Ishikawa (cell line): ENCODE results near the gene PLCB1.

Experiments used
- CEBPB ChIP-seq: IDR thresholded peaks from 2 replicates; pipeline ENCODE4 v1.6.1; 2012
- CREB1 ChIP-seq: IDR thresholded peaks from 2 replicates; pipeline ENCODE4 v1.6.1; 2012; ENCODE audit warnings: low read depth
- EGR1 ChIP-seq: IDR thresholded peaks from 2 replicates; pipeline ENCODE4 v1.6.1; 2012
- EP300 ChIP-seq: IDR thresholded peaks from 2 replicates; pipeline ENCODE4 v1.6.1; 2012; ENCODE audit warnings: borderline replicate concordance
- FOXM1 ChIP-seq: IDR thresholded peaks from 2 replicates; pipeline ENCODE4 v1.6.1; 2012; ENCODE audit warnings: low read depth, borderline replicate concordance
- NFIC ChIP-seq: IDR thresholded peaks from 2 replicates; pipeline ENCODE4 v1.6.1; 2012
- RAD21 ChIP-seq: IDR thresholded peaks from 2 replicates; pipeline ENCODE4 v1.6.1; 2012; ENCODE audit warnings: low read depth
- TAF1 ChIP-seq: IDR thresholded peaks from 2 replicates; pipeline ENCODE4 v1.6.1; 2012; ENCODE audit warnings: low read depth, mild to moderate bottlenecking
- TCF12 ChIP-seq: IDR thresholded peaks from 2 replicates; pipeline ENCODE4 v1.6.1; 2012; ENCODE audit warnings: low read depth
- TEAD4 ChIP-seq: IDR thresholded peaks from 2 replicates; pipeline ENCODE4 v1.6.1; 2012
- YY1 ChIP-seq: IDR thresholded peaks from 2 replicates; pipeline ENCODE4 v1.6.1; 2012; ENCODE audit warnings: low read depth
- ZBTB7A ChIP-seq: IDR thresholded peaks from 2 replicates; pipeline ENCODE4 v1.6.1; 2012; ENCODE audit warnings: low read depth
- TF ChIP-seq, protein P1 (sequence below): IDR thresholded peaks from 2 replicates; pipeline ENCODE4 v1.6.1; 2012; ENCODE audit warnings: low read depth, mild to moderate bottlenecking
- TF ChIP-seq, protein P2 (sequence below): IDR thresholded peaks from 2 replicates; pipeline ENCODE4 v1.6.1; 2012
- TF ChIP-seq, protein P3 (sequence below): IDR thresholded peaks from 2 replicates; pipeline ENCODE4 v1.6.1; 2012

Gene PLCB1

DNA sequence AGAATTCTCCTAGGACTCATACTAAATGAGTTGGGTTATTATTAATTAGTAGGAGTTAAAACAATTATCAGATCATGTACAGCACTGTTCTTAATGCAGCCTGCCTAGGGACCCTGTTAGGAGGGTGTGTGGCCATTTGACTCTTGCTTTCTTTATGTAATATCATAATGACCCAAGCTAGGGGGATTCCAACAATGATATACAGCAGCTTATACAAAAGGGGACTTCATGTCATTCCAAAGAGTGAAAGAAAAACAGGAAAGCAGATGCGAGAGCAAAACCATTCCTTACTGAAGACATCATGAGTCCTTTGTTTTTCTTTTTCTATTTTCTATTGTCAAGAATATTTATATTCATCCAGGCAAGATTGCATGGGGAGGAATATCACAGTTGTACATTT lies 455.2 kb downstream of the PLCB1 start:
- TF ChIP-seq, protein P1, sequence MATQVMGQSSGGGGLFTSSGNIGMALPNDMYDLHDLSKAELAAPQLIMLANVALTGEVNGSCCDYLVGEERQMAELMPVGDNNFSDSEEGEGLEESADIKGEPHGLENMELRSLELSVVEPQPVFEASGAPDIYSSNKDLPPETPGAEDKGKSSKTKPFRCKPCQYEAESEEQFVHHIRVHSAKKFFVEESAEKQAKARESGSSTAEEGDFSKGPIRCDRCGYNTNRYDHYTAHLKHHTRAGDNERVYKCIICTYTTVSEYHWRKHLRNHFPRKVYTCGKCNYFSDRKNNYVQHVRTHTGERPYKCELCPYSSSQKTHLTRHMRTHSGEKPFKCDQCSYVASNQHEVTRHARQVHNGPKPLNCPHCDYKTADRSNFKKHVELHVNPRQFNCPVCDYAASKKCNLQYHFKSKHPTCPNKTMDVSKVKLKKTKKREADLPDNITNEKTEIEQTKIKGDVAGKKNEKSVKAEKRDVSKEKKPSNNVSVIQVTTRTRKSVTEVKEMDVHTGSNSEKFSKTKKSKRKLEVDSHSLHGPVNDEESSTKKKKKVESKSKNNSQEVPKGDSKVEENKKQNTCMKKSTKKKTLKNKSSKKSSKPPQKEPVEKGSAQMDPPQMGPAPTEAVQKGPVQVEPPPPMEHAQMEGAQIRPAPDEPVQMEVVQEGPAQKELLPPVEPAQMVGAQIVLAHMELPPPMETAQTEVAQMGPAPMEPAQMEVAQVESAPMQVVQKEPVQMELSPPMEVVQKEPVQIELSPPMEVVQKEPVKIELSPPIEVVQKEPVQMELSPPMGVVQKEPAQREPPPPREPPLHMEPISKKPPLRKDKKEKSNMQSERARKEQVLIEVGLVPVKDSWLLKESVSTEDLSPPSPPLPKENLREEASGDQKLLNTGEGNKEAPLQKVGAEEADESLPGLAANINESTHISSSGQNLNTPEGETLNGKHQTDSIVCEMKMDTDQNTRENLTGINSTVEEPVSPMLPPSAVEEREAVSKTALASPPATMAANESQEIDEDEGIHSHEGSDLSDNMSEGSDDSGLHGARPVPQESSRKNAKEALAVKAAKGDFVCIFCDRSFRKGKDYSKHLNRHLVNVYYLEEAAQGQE: no peak
- TF ChIP-seq NFIC (no peak), EP300 (no peak), FOXM1 (no peak), TCF12 (no peak)
- TF ChIP-seq, protein P2, sequence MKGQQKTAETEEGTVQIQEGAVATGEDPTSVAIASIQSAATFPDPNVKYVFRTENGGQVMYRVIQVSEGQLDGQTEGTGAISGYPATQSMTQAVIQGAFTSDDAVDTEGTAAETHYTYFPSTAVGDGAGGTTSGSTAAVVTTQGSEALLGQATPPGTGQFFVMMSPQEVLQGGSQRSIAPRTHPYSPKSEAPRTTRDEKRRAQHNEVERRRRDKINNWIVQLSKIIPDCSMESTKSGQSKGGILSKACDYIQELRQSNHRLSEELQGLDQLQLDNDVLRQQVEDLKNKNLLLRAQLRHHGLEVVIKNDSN: no peak

DNA sequence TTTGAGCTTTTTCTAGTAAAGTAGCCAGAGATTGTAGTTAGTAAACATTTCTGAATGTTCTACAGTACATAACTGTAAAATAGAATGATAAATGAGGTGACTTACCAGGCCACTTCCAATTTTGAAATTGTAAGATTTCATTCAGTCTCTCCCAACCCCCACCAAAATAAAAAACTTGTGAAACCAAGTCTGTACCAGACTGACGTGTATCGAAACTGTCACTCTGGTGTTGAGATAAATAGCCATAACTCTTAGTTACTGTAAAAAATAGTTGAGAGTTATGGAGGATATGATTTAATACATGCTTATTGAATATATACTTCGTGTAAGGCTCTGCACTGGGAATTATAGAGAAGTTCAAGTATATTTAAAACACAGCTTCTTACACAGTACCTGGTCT lies 455.7 kb downstream of the PLCB1 start:
- TF ChIP-seq RAD21 (no peak), TCF12 (no peak), TEAD4 (no peak), ZBTB7A (no peak), CEBPB (no peak), NFIC (no peak), EGR1 (no peak)
- TF ChIP-seq, protein P3, sequence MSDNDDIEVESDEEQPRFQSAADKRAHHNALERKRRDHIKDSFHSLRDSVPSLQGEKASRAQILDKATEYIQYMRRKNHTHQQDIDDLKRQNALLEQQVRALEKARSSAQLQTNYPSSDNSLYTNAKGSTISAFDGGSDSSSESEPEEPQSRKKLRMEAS: no peak

DNA sequence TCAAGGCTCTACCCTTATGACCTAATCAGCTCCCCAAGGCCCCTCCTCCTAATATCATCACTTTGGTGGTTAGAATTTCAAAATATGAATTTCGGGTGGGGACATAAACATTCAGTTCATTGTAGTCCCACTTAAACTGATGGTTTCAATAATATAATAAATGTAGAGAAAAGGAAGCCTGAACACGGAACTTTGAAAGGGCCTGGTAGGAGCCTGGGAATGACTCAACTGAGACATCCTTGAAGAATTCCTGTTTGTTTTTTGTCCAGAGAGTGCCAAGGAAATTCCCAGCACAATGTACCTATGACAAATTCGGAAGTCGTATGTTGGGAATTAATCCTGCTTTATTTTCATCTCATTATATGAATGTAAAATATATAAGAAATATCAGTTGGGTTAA lies 457.9 kb downstream of the PLCB1 start:
- TF ChIP-seq NFIC (no peak), ZBTB7A (no peak), TEAD4 (no peak), CREB1 (no peak), TAF1 (no peak), TCF12 (no peak), CEBPB (no peak), EGR1 (no peak), FOXM1 (no peak), YY1 (no peak), RAD21 (no peak), EP300 (no peak)
- TF ChIP-seq, protein P1: no peak
- TF ChIP-seq, protein P3: no peak
- TF ChIP-seq, protein P2: no peak

DNA sequence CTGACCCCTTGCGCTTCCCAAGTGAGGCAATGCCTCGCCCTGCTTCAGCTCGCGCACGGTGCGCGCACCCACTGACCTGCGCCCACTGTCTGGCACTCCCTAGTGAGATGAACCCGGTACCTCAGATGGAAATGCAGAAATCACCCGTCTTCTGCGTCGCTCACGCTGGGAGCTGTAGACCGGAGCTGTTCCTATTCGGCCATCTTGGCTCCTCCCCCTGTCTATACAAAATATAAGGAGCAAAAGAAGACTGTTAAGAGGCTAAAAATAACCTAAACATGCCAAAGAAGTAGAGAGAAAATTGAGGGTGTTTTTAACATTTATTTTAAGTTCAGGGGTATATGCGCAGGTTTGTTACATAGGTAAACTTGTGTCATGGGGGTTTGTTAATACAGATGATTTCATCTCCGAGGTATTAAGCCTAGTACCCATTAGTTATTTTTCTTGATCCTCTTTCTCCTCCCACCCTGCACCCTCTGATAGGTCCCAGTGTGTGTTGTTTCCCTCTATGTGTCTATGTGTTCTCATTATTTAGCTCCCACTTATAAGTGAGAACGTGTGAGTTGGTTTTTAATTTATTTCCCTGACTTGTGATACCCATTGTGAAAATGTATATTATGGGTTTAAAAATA lies 469.0 kb downstream of the PLCB1 start:
- TF ChIP-seq YY1: peak; percentile 42; the same call in 1 of the 2 replicates

DNA sequence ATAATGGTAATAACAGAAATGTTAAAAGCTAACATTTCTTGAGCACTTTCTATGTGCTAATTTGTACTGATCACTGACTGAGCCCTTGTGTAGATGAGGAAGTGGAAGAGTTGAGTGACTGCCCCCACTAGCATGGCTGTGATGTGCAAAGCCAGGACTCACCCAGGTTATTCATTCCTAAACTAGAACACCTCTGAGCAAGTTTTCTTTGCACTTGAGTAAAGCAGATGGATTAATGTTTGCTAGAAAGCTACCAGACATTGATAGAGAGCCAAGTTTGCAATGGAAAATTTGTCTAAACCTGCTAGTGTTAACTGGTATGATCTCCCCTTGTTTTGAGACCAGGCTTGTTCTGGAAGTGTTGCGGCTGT lies 469.5 kb downstream of the PLCB1 start:
- TF ChIP-seq CREB1: no peak

DNA sequence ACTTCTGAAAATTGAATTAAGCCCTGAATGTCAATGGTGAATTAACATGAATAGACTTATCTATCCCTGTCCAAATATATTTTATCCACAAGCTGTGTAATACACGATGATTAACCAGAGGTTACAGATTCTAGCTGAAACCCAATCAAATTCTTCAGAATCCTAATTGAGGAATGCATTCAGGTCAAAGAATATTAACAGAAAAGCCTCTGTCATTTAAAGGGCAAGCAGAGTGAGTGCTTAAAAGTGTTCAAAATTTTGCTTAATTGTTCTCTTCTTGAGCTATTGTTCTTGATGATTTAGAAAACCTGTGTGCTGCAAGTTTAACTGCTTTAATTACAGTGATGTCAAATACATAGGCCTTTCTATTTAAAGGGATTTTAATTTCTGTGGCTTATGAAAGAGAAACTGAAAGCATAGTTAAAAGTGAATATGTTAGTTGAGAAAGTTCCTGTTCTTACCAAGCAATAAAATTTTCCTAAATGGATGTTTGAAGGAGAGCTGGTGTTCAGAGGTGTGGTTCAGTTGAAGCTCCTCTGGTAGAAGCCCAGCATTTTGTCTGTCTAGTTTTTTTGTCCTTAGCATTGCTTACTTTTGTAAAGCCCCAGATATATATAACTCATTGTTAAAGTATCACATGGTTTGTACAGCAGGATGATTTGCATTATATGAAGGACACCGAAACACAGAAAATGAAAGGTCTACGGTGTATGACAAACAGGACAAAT lies 470.5 kb downstream of the PLCB1 start:
- no peak for TF ChIP-seq TAF1
- TF ChIP-seq EP300: no peak
- TF ChIP-seq, protein P1: no peak
- TF ChIP-seq, protein P2: no peak
- no peak for TF ChIP-seq ZBTB7A
